Measurements from ENCODE around the gene ZBTB42. TPM values are rescaled to one million over a fixed set of nuclear protein-coding genes. Genes with fewer than 3 reads are reported as not detected.

Gene ZBTB42
- total and polyA plus RNA-seq, 2 donors (not counting 3 experiments of a cell fraction or from before 2014, with no cell fraction given): 3.1 to 3.8 TPM

DNA sequence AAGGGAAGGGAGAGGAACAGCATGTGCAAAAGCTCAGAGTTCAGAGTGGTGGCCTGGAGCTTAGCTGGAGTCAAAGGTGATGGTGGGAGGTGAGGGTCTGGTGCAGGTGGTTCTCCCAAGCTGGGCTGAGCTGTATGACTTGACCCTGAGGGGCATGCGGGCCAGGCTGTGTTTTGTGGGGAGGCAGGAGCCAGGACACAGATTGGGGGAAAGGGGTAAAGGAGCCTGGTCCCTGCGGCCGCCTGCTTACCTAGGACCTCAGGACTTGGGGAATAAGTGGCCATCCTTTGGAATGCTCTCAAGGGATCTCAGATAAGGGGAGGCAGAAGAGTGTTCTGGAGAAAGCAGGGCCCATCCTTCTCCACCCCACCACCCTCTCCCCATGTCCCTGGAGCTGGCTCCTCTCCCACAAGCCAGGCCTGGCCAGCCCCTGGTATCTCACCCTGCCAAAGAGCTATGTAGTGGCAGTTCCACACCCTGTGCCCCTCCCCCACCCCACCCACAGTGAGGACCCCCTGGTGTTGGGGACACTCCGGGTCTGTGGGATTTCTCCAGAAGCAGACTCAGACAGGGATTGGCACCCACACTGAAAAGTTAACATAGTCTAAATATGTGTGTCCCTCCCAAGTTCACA, 44.2 kb downstream of the ZBTB42 start:
- no peak overlapping the region for H3K4me2 ChIP-seq (ENCODE audit: insufficient read depth, low read length)
- no peaks in the 10 kb centered on the region for H4K20me1 ChIP-seq (replicated peaks; ENCODE audit: control insufficient read depth, extremely low read depth, insufficient read depth, low read length)
- H3K9me3 ChIP-seq (replicated peaks; ENCODE audit: control insufficient read depth, insufficient read depth, low read length): no peaks in the 10 kb centered on the region
- no peak overlapping the region for H2AFZ ChIP-seq (ENCODE audit: low read depth, low read length)
- ChIA-PET CTCF (interaction anchor here (1.1 kb wide), 1 partner anchor 18 kb away, joined by 3 read pairs; no protein-coding TSS in a partner anchor), POLR2A (no interaction called here)
- no peak for TF ChIP-seq GATA2 (IDR thresholded peaks at IDR 0.05; ENCODE audit: insufficient read depth, insufficient read length, low read depth, low read length)
- no peak for TF ChIP-seq POLR2AphosphoS5 (IDR thresholded peaks at IDR 0.05; ENCODE audit: insufficient read depth, low read depth, low read length)
- TF ChIP-seq FOS (IDR thresholded peaks at IDR 0.05; ENCODE audit: borderline replicate concordance, insufficient read depth, low read length): no peak
- no peak for TF ChIP-seq MYC (IDR thresholded peaks at IDR 0.05; ENCODE audit: low read depth, low read length)
- no peak for TF ChIP-seq POLR2A (IDR thresholded peaks at IDR 0.05; ENCODE audit: low read depth, low read length)
- TF ChIP-seq, protein P1, sequence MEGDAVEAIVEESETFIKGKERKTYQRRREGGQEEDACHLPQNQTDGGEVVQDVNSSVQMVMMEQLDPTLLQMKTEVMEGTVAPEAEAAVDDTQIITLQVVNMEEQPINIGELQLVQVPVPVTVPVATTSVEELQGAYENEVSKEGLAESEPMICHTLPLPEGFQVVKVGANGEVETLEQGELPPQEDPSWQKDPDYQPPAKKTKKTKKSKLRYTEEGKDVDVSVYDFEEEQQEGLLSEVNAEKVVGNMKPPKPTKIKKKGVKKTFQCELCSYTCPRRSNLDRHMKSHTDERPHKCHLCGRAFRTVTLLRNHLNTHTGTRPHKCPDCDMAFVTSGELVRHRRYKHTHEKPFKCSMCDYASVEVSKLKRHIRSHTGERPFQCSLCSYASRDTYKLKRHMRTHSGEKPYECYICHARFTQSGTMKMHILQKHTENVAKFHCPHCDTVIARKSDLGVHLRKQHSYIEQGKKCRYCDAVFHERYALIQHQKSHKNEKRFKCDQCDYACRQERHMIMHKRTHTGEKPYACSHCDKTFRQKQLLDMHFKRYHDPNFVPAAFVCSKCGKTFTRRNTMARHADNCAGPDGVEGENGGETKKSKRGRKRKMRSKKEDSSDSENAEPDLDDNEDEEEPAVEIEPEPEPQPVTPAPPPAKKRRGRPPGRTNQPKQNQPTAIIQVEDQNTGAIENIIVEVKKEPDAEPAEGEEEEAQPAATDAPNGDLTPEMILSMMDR (IDR thresholded peaks at IDR 0.05; ENCODE audit: extremely low read depth in 1 of 2, insufficient read depth in 1 of 2, low read depth in 1 of 2, low read length in 2 of 2): no peak
- no peak for TF ChIP-seq JUN (IDR thresholded peaks at IDR 0.05; ENCODE audit: borderline replicate concordance, insufficient read depth, insufficient read length, low read depth)
- TF ChIP-seq EZH2 (IDR thresholded peaks at IDR 0.05; ENCODE audit: borderline replicate concordance, low read depth, low read length, severe bottlenecking): no peak
- TF ChIP-seq, protein P2, sequence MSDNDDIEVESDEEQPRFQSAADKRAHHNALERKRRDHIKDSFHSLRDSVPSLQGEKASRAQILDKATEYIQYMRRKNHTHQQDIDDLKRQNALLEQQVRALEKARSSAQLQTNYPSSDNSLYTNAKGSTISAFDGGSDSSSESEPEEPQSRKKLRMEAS (IDR thresholded peaks at IDR 0.05; ENCODE audit: insufficient read depth, insufficient read length): no peak
- H3K4me3 ChIP-seq (replicated peaks in 1 of 3; ENCODE audit: insufficient read depth in 1 of 3, low read depth in 1 of 3, low read length in 3 of 3): no peak overlapping the region
- FAIRE-seq: no peak
- H3K27ac ChIP-seq (ENCODE audit: insufficient read depth, low read depth, low read length): no peak overlapping the region
- peaks cover 47 to 55% of the 10 kb centered on the region in 2 experiments for H3K27me3 ChIP-seq (ENCODE audit: control insufficient read depth in 2 of 2, insufficient read depth in 2 of 2, low read length in 2 of 2)
- no peak overlapping the region for H3K9ac ChIP-seq (replicated peaks; ENCODE audit: extremely low read depth, insufficient read depth, low read length)
- no peaks in the 10 kb centered on the region for H3K36me3 ChIP-seq (ENCODE audit: control insufficient read depth in 2 of 2, extremely low read depth in 1 of 2, insufficient read depth in 2 of 2, low read length in 2 of 2)
- no peak for DNase-seq (ENCODE audit: low read depth, low spot score)
- dilution Hi-C loops (cut with MboI; ENCODE audit: extremely low pct_ligation_motif_present, low sequenced_read_pairs) (no loop called here), intact Hi-C loops (cut with micrococcal nuclease) (no loop called here)
- no TSS peak for BruUV-seq (replicated peaks)
- no peaks in the 10 kb centered on the region for H3K9me1 ChIP-seq (replicated peaks; ENCODE audit: control insufficient read depth, extremely low read depth, insufficient read depth, low read length)
- H3K4me1 ChIP-seq (ENCODE audit: control insufficient read depth, extremely low read depth, insufficient read depth, low read length): no peaks in the 10 kb centered on the region
- no peaks in the 10 kb centered on the region for H3K79me2 ChIP-seq (ENCODE audit: control insufficient read depth, insufficient read depth, low read length)
